T-cell (primary cell): ENCODE measurements around the gene ASPDH. TPM values are rescaled to one million over a fixed set of nuclear protein-coding genes. Genes with fewer than 3 reads are reported as not detected.

Source experiments
- ATAC-seq, 4 experiments: fragments of 200-7000 bp in 3 of 4; fragments of 150-1000 bp in 1 of 4; cut with Tn5 transposase; replicated peaks in 1 of 4; 1 replicate in 3 of 4; 2 replicates in 1 of 4; pipeline ENCODE4 v1.10.0; 2021; ENCODE audit warnings: moderate library complexity in 3 of 4, mild to moderate bottlenecking in 2 of 4, moderate number of reproducible peaks in 1 of 4
- CTCF ChIA-PET, 2 donors: fragments of 300-600 bp; sonication (Branson Sonifier 250); formaldehyde crosslinking; loops; one replicate each; lab custom pipeline; 2022; ENCODE audit warnings: antibody characterized with exemption in 2 of 2; lab: Charles Lee
- POLR2A ChIA-PET, 2 donors: fragments of 300-600 bp; sonication (Branson Sonifier 250); formaldehyde crosslinking; loops; one replicate each; lab custom pipeline; 2022; ENCODE audit warnings: antibody characterized with exemption in 2 of 2; lab: Charles Lee
- DNase-seq, 35 experiments: peaks; one replicate each; pipeline versions ENCODE4 v3.0.0 to v3.0.0-alpha.2; 2013 to 2023
- H3K27ac ChIP-seq: one replicate; pipeline ENCODE4 v1.5.1; 2013; ENCODE audit warnings: low read length
- H3K27me3 ChIP-seq, 2 experiments: replicated peaks in 1 of 2; 1 replicate in 1 of 2; 2 replicates in 1 of 2; pipeline versions ENCODE4 v1.6.1 to v1.7.0; 2013; ENCODE audit warnings: low read length in 1 of 2, mixed read lengths in 1 of 2; ENCODE audit not compliant: control insufficient read depth in 2 of 2, insufficient read depth in 2 of 2; ENCODE audit errors: extremely low read depth in 1 of 2
- H3K36me3 ChIP-seq, 2 donors: 1 replicate in 1 of 2; 2 replicates in 1 of 2; pipeline versions ENCODE4 v1.6.1 to v1.7.0; 2013; ENCODE audit warnings: low read length in 1 of 2; ENCODE audit not compliant: control insufficient read depth in 2 of 2, insufficient read depth in 1 of 2; ENCODE audit errors: extremely low read depth in 1 of 2
- H3K4me1 ChIP-seq, 2 experiments: 1 replicate in 1 of 2; 2 replicates in 1 of 2; pipeline versions ENCODE4 v1.6.1 to v1.7.0; 2013; ENCODE audit warnings: low read length in 2 of 2, mixed read lengths in 1 of 2; ENCODE audit not compliant: insufficient read depth in 2 of 2, control insufficient read depth in 1 of 2; ENCODE audit errors: extremely low read depth in 1 of 2
- H3K4me3 ChIP-seq, 2 donors: 1 replicate in 1 of 2; 2 replicates in 1 of 2; pipeline versions ENCODE4 v1.5.1 to v1.7.0; 2013; ENCODE audit warnings: mild to moderate bottlenecking in 2 of 2, low read length in 1 of 2, moderate library complexity in 1 of 2; ENCODE audit not compliant: control insufficient read depth in 1 of 2; ENCODE audit errors: extremely low read depth in 1 of 2
- H3K9me3 ChIP-seq: 2 replicates; pipeline ENCODE4 v1.7.0; 2013
- H3K27ac Mint-ChIP-seq, 2 donors: one replicate each; pipeline ENCODE4 v1.8.0; 2020 to 2021; ENCODE audit warnings: mild to moderate bottlenecking in 2 of 2, mixed read lengths in 2 of 2
- H3K27me3 Mint-ChIP-seq, 2 donors: one replicate each; pipeline ENCODE4 v1.8.0; 2021 to 2022; ENCODE audit warnings: mixed read lengths in 2 of 2
- H3K36me3 Mint-ChIP-seq: one replicate; pipeline ENCODE4 v1.8.0; 2021; ENCODE audit warnings: mixed read lengths
- H3K4me1 Mint-ChIP-seq, 3 donors: one replicate each; pipeline ENCODE4 v1.8.0; 2020 to 2022; ENCODE audit warnings: mixed read lengths in 3 of 3, mild to moderate bottlenecking in 1 of 3
- H3K4me3 Mint-ChIP-seq, 3 donors: one replicate each; pipeline ENCODE4 v1.8.0; 2020 to 2022; ENCODE audit warnings: mild to moderate bottlenecking in 3 of 3, mixed read lengths in 3 of 3, moderate library complexity in 3 of 3
- H3K9me3 Mint-ChIP-seq, 3 donors: one replicate each; pipeline ENCODE4 v1.8.0; 2020 to 2022; ENCODE audit warnings: mixed read lengths in 3 of 3
- WGBS: methylation state at CpG from one replicate; pipeline ENCODE4 v1.1.5; 2013; ENCODE audit warnings: missing lambda C conversion rate; ENCODE audit not compliant: insufficient coverage; 5-methylcytosine and 5-hydroxymethylcytosine counted together
- total RNA-seq, 35 experiments: library from RNA in 6 of 35; stranded (reverse) in 6 of 35; fragments of 120-200 nt in 1 of 35; gene quantifications; one replicate each; pipeline versions ENCODE4 v1.2.1 to v1.2.4 and lab custom pipeline; 2013 to 2026

Gene ASPDH
- total RNA-seq, 5 donors from 2014 or later (not counting 1 experiment from before 2014, with no cell fraction given): not detected

DNA sequence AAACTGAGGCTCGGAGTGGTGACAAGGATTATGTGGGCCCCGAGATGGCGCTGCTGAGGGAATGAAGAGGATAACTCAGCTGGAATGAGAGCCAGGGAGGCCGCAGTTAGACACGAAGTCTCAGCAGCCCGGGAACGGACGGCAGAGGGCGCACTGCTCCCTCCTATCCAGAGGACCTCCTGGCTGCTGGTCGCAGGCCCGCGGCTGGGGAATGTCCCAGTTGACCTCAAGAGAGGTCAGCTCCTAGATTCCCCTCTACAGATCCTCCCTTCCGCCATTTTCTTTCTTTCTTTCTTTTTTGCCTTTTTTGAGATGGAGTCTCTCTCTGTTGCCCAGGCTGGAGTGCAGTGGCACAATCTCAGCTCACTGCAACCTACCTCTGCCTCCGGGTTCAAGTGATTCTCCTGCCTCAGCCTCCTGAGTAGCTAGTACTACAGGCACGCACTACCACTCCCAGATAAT is 24.1 kb upstream of the ASPDH start:
- peaks cover 13 to 15% of the 10 kb centered on the region in 2 donors for H3K27me3 Mint-ChIP-seq
- H3K27ac Mint-ChIP-seq: no peak overlapping the region
- H3K4me3 Mint-ChIP-seq: no peak overlapping the region
- H3K4me3 ChIP-seq: no peak overlapping the region
- H3K27me3 ChIP-seq: peaks cover 0 to 49% of the 10 kb centered on the region in 2 experiments
- WGBS: 6% methylated on average over 12 of the region's 15 CpGs
- no peak overlapping the region for H3K27ac ChIP-seq
- ATAC-seq: peak in 3 of 4 experiments; percentile 35 to 47 (median 46)
- DNase-seq: peak in 31 of 35 experiments; percentile 7 to 74 (median 43)
- H3K36me3 ChIP-seq: no peaks in the 10 kb centered on the region
- H3K9me3 ChIP-seq: no peaks in the 10 kb centered on the region
- ChIA-PET POLR2A (interaction anchor here in 1 of 2 donors (0.7 kb wide), 1 partner anchor 244 kb away, joined by 7 read pairs; no protein-coding TSS in a partner anchor), CTCF (interaction anchor here (0.7 to 1.1 kb wide), 4 partner anchors 9 to 387 kb away, joined by 3 to 6 read pairs (median 5); no protein-coding TSS in a partner anchor)
- peaks cover 0 to 8% (median 7%) of the 10 kb centered on the region in 3 donors for H3K9me3 Mint-ChIP-seq
- H3K4me1 Mint-ChIP-seq: peaks cover 0 to 2% (median 0%) of the 10 kb centered on the region in 3 donors
- no peaks in the 10 kb centered on the region for H3K4me1 ChIP-seq
- no peaks in the 10 kb centered on the region for H3K36me3 Mint-ChIP-seq

DNA sequence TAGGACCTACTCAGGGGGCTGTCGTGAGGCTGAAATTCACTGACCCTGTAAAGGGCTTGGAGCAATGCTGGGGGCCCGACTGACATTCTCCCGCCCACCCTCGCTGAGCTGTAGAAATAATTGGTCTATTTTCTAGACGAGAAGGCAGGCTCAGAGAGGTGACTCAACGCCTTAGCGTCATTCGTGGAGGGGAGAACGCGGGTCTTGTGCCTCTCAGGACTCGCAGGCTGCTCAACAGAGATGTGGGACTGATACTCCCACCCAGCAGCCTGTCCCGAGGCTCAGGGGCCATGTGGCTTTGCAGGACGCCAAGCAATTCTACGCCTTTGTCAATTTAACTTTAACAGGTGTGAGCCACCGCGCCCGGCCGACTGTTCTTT is 23.6 kb upstream of the ASPDH start:
- H3K36me3 ChIP-seq: no peaks in the 10 kb centered on the region
- Mint-ChIP-seq H3K9me3 (peaks cover 0 to 13% (median 8%) of the 10 kb centered on the region in 3 donors), H3K4me1 (peaks cover 0 to 2% (median 0%) of the 10 kb centered on the region in 3 donors), H3K27me3 (peaks cover 16 to 20% of the 10 kb centered on the region in 2 donors), H3K36me3 (no peaks in the 10 kb centered on the region), H3K27ac (no peak overlapping the region), H3K4me3 (no peak overlapping the region)
- ATAC-seq (no peak), DNase-seq (no peak)
- no peak overlapping the region for H3K27ac ChIP-seq
- POLR2A ChIA-PET: no interaction called here
- no peak overlapping the region for H3K4me3 ChIP-seq
- WGBS: 68% methylated on average over 18 of the region's 18 CpGs
- CTCF ChIA-PET: interaction anchor here in 1 of 2 donors (0.7 to 1.0 kb wide), 2 partner anchors 9 to 243 kb away, joined by 3 to 6 read pairs; no protein-coding TSS in a partner anchor
- no peaks in the 10 kb centered on the region for H3K9me3 ChIP-seq
- no peaks in the 10 kb centered on the region for H3K4me1 ChIP-seq
- peaks cover 0 to 52% of the 10 kb centered on the region in 2 experiments for H3K27me3 ChIP-seq

DNA sequence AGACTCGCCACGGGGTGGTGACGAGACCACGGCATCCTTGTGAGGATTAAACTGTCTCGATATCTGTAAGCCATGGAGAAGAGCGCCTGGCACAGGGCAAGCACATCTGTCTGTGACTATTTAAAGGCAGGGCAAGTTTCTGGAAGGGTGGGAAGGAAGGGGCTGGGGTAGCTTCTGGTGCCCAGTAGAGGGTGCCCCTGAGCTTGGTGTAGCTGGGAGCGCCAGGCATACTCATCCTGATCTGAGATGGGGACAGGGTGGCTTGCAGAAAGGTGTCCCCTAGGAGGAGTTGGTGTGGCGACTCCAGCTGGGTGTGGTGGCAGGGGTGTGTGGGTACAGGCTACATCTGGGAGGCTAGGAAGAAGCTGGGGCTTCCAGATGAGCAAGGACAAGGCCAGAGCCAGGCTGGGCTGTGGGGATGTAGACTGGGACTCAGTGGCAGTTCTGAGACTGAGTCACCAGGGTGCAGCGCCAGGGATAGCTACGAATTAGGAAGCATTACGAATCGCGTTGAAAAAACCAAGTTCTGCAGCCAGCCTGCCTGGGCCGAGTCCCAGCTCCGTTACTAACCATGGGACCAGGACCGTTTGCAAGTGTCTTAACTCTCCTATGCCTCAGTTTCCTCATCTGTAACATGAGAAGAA is 23.1 kb upstream of the ASPDH start:
- peaks cover 0 to 14% (median 8%) of the 10 kb centered on the region in 3 donors for H3K9me3 Mint-ChIP-seq
- Histone ChIP-seq H3K4me3 (no peak overlapping the region), H3K27me3 (peaks cover 0 to 56% of the 10 kb centered on the region in 2 experiments), H3K9me3 (no peaks in the 10 kb centered on the region), H3K36me3 (no peaks in the 10 kb centered on the region), H3K4me1 (no peaks in the 10 kb centered on the region), H3K27ac (no peak overlapping the region)
- H3K27ac Mint-ChIP-seq: no peak overlapping the region
- no peak for DNase-seq
- ChIA-PET CTCF (interaction anchor here in 1 of 2 donors (0.7 kb wide), 1 partner anchor 244 kb away, joined by 3 read pairs; no protein-coding TSS in a partner anchor), POLR2A (no interaction called here)
- H3K4me1 Mint-ChIP-seq: peaks cover 0 to 2% (median 0%) of the 10 kb centered on the region in 3 donors
- WGBS: 91% methylated on average over 14 of the region's 16 CpGs
- no peaks in the 10 kb centered on the region for H3K36me3 Mint-ChIP-seq
- ATAC-seq: no peak
- H3K4me3 Mint-ChIP-seq: no peak overlapping the region
- H3K27me3 Mint-ChIP-seq: peaks cover 19 to 24% of the 10 kb centered on the region in 2 donors

DNA sequence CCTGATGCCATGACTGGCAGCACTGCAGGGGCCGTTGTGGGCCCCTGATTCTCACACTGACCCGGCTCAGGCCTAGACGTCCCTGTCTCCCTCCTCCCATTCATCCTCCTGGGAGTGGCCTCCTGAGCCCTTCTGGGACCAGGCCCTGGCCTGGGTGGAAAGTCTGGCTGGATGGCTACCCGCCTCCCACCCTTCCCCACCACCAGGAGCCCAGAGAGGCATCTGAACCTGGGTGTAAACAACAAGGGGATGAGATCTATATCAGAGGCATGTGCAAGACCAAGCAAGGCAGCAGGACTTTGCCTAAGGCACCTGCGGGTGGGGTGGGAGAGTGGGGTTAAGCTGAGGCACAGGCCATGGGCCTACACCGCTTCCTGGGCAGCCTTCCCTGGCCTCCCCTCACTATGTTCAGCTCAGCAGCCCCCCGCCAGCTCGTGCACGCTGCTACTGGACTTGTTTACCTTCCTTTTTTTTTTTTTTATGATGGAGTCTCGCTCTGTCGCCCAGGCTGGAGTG is 22.0 kb upstream of the ASPDH start:
- H3K4me1 ChIP-seq: no peaks in the 10 kb centered on the region
- no peak overlapping the region for H3K4me3 Mint-ChIP-seq
- no peaks in the 10 kb centered on the region for H3K36me3 ChIP-seq
- peaks cover 0 to 2% (median 0%) of the 10 kb centered on the region in 3 donors for H3K4me1 Mint-ChIP-seq
- DNase-seq (no peak), ATAC-seq (no peak)
- no peak overlapping the region for H3K4me3 ChIP-seq
- peaks cover 0 to 14% (median 8%) of the 10 kb centered on the region in 3 donors for H3K9me3 Mint-ChIP-seq
- ChIA-PET POLR2A (no interaction called here), CTCF (interaction anchor here in 1 of 2 donors (0.5 kb wide), 1 partner anchor 378 kb away, joined by 4 read pairs; no protein-coding TSS in a partner anchor)
- H3K27ac ChIP-seq: no peak overlapping the region
- H3K27ac Mint-ChIP-seq: no peak overlapping the region
- 94% methylated on average over 3 of the region's 11 CpGs for WGBS
- H3K27me3 ChIP-seq: peaks cover 0 to 65% of the 10 kb centered on the region in 2 experiments
- no peaks in the 10 kb centered on the region for H3K36me3 Mint-ChIP-seq
- H3K27me3 Mint-ChIP-seq: peaks cover 22 to 31% of the 10 kb centered on the region in 2 donors
- no peaks in the 10 kb centered on the region for H3K9me3 ChIP-seq

DNA sequence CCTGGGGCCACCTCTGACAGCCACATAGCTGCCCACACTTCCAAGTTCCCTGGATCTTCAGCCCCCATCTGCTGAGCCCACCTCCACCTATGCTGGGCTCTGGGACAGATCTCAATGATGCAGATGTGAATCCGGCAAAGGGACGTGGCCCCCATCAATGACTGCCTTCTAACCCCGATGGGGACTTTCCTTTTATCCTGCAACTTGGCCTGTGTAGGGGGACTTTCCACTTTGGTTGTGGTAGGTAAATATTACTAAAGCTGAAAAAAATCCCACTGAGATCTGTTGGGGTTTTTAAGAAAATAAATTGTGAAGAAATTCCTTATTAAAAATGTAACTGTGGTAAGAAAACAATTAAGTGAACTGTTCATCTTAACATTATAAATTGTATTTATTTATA is 20.8 kb upstream of the ASPDH start:
- no peak for DNase-seq
- peaks cover 0 to 14% (median 8%) of the 10 kb centered on the region in 3 donors for H3K9me3 Mint-ChIP-seq
- peaks cover 0 to 2% (median 0%) of the 10 kb centered on the region in 3 donors for H3K4me1 Mint-ChIP-seq
- no peak overlapping the region for H3K4me3 Mint-ChIP-seq
- Histone ChIP-seq H3K4me1 (no peaks in the 10 kb centered on the region), H3K36me3 (no peaks in the 10 kb centered on the region), H3K27ac (no peak overlapping the region), H3K4me3 (no peak overlapping the region), H3K9me3 (no peaks in the 10 kb centered on the region), H3K27me3 (peaks cover 0 to 73% of the 10 kb centered on the region in 2 experiments)
- ChIA-PET CTCF (no interaction called here), POLR2A (no interaction called here)
- H3K27ac Mint-ChIP-seq: no peak overlapping the region
- no peaks in the 10 kb centered on the region for H3K36me3 Mint-ChIP-seq
- WGBS: 80% methylated on average over 1 of the region's 3 CpGs
- ATAC-seq: no peak
- peaks cover 27 to 35% of the 10 kb centered on the region in 2 donors for H3K27me3 Mint-ChIP-seq

GRCh38 chr19:50532952-50533351 is 19.2 kb upstream of the ASPDH start:
- Mint-ChIP-seq H3K4me3 (no peak overlapping the region), H3K36me3 (no peaks in the 10 kb centered on the region)
- no peak for ATAC-seq

More at GRCh38 chr19:50532952-50533351, 19.2 kb upstream of the ASPDH start:
- no peaks in the 10 kb centered on the region for H3K4me1 ChIP-seq
- POLR2A ChIA-PET: no interaction called here
- H3K4me3 ChIP-seq: no peak overlapping the region
- peaks cover 27 to 43% of the 10 kb centered on the region in 2 donors for H3K27me3 Mint-ChIP-seq
- peaks cover 0 to 14% (median 8%) of the 10 kb centered on the region in 3 donors for H3K9me3 Mint-ChIP-seq
- no peak for DNase-seq
- CTCF ChIA-PET: no interaction called here
- WGBS: 100% methylated on average over 1 of the region's 4 CpGs
- peaks cover 0 to 2% (median 0%) of the 10 kb centered on the region in 3 donors for H3K4me1 Mint-ChIP-seq
- H3K9me3 ChIP-seq: no peaks in the 10 kb centered on the region
- H3K27me3 ChIP-seq: peaks cover 0 to 74% of the 10 kb centered on the region in 2 experiments
- no peaks in the 10 kb centered on the region for H3K36me3 ChIP-seq
- H3K27ac ChIP-seq: no peak overlapping the region
- H3K27ac Mint-ChIP-seq: no peak overlapping the region
